Chondrocyte (in vitro differentiated cells): ENCODE data around the gene APEH. TPM values are rescaled to one million over a fixed set of nuclear protein-coding genes. Genes with fewer than 3 reads are reported as not detected.
A peak's percentile ranks its signal among the peaks of the same experiment; 100 is the strongest.

Source experiments
- DNase-seq: peaks from one replicate; pipeline ENCODE4 v3.0.0; 2021; ENCODE audit warnings: mixed read lengths, low spot score
- H3K27ac Mint-ChIP-seq: one replicate; pipeline ENCODE4 v1.8.0; 2021; ENCODE audit warnings: mild to moderate bottlenecking, moderate library complexity, mixed read lengths; ENCODE audit not compliant: unreplicated experiment
- H3K27me3 Mint-ChIP-seq: 2 replicates; pipeline ENCODE4 v1.8.0; 2021; ENCODE audit warnings: low read depth, mixed read lengths
- H3K36me3 Mint-ChIP-seq: 2 replicates; pipeline ENCODE4 v1.8.0; 2021; ENCODE audit warnings: low read depth, mixed read lengths
- H3K4me1 Mint-ChIP-seq: 2 replicates; pipeline ENCODE4 v1.8.0; 2021; ENCODE audit warnings: low read depth, mild to moderate bottlenecking, mixed read lengths
- H3K4me3 Mint-ChIP-seq: one replicate; pipeline ENCODE4 v1.8.0; 2021; ENCODE audit warnings: mild to moderate bottlenecking, moderate library complexity, mixed read lengths; ENCODE audit not compliant: unreplicated experiment
- H3K9me3 Mint-ChIP-seq: 2 replicates; pipeline ENCODE4 v1.8.0; 2021; ENCODE audit warnings: low read depth, mixed read lengths
- total RNA-seq: library from RNA; stranded (reverse); gene quantifications from 3 replicates; pipeline ENCODE4 v1.2.1, GENCODE V29; 2021
- TF ChIP-seq, protein P1 (sequence below): fragments of 200-600 bp; sonication (generic); IDR thresholded peaks from 2 replicates; pipeline ENCODE4 v1.5.0; 2021; ENCODE audit warnings: antibody characterized with exemption, mild to moderate bottlenecking, moderate library complexity

The APEH gene
- total RNA-seq, 1 donor from 2014 or later: 69.8 TPM

DNA sequence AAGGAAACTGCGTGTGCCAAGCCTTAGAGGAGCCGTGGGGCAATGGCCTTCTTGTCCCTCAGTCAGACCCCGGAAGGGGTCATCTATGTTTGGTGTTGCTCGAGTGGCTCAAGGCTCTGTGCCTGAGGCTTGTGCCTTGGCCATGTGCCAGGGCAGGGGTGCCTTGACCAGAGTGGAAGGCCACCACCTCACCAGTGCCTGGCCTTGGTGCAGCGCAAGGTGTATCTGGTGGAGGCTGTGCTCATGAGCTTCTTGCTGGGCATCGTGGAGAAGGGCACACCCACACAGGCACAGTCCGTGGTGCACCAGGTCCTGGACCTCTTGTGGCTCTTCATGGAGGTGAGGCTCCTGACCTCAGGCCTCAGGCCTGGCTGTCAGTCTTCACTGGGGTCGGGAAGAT is 25.9 kb downstream of the APEH start:
- Mint-ChIP-seq H3K27me3 (no peaks in the 10 kb centered on the region), H3K36me3 (peaks cover 4% of the 10 kb centered on the region), H3K9me3 (no peaks in the 10 kb centered on the region), H3K4me1 (peaks cover 7% of the 10 kb centered on the region), H3K4me3 (no peak overlapping the region), H3K27ac (no peak overlapping the region)
- DNase-seq: no peak
- TF ChIP-seq, protein P1, sequence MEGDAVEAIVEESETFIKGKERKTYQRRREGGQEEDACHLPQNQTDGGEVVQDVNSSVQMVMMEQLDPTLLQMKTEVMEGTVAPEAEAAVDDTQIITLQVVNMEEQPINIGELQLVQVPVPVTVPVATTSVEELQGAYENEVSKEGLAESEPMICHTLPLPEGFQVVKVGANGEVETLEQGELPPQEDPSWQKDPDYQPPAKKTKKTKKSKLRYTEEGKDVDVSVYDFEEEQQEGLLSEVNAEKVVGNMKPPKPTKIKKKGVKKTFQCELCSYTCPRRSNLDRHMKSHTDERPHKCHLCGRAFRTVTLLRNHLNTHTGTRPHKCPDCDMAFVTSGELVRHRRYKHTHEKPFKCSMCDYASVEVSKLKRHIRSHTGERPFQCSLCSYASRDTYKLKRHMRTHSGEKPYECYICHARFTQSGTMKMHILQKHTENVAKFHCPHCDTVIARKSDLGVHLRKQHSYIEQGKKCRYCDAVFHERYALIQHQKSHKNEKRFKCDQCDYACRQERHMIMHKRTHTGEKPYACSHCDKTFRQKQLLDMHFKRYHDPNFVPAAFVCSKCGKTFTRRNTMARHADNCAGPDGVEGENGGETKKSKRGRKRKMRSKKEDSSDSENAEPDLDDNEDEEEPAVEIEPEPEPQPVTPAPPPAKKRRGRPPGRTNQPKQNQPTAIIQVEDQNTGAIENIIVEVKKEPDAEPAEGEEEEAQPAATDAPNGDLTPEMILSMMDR: no peak

DNA sequence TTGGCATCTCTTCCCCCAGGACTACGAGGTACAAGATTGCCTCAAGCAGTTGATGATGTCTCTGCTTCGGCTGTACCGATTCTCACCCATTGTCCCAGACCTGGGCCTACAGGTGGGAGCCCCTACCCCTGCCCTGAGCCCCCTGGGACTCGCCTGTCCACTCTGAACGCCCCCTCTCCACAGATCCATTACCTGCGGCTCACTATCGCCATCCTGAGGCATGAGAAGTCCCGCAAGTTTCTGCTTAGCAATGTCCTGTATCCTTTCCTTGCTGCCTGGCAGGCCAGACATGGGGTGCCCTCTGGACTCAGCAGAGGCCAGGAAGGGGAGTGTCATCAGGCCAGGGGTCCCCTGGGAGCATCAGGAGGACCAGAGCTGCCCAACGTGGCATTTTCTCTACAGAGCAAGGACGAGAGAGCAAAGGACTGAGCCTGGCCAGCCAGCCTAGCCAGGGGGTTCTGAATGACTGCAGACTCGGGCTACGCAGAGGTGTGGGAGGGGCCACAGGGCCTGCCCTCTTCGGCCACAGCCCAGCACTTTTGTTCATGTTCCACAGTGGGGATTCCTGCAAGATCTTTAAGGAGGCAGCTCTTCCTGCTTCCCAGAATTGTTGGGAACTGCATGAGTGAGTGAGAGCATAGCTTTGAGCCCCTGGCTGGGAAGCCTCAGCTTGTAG is 26.4 kb downstream of the APEH start:
- H3K4me1 Mint-ChIP-seq: peaks cover 7% of the 10 kb centered on the region
- H3K27me3 Mint-ChIP-seq: no peaks in the 10 kb centered on the region
- TF ChIP-seq, protein P1: peak; percentile 17
- peaks cover 4% of the 10 kb centered on the region for H3K36me3 Mint-ChIP-seq
- H3K4me3 Mint-ChIP-seq: no peak overlapping the region
- no peaks in the 10 kb centered on the region for H3K9me3 Mint-ChIP-seq
- no peak for DNase-seq
- H3K27ac Mint-ChIP-seq: no peak overlapping the region

DNA sequence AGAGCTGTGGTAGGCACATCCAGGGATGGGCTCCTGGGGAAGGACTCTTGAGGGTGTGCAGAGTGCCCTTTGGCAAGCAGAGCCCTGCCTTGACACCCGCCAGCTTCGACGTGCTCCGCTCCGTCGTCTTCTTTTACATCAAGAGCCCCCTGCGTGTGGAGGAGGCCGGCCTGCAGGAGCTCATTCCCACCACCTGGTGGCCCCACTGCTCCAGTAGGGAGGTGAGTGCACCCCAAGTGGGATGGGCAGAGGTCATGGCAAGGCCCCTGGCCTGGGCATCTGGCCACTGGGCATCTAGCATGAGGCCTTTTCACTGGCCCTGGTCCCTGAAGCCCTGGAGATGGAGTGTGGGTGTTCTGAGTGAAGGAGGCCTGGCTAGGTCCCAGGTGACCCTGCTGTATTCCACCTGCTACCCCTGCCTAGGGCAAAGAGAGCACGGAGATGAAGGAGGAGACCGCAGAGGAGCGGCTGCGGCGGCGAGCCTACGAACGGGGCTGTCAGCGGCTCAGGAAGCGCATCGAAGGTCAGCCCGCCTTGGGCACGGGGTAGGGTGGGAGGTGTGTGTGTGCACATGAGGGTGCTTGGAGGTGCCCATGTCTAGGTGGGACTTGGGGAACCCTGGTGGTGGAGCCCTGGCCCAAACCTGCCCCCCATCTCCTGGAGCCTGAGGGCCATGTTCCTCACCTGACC is 27.4 kb downstream of the APEH start:
- Mint-ChIP-seq H3K4me3 (no peak overlapping the region), H3K36me3 (peaks cover 6% of the 10 kb centered on the region), H3K4me1 (peaks cover 7% of the 10 kb centered on the region), H3K9me3 (no peaks in the 10 kb centered on the region), H3K27ac (no peak overlapping the region), H3K27me3 (no peaks in the 10 kb centered on the region)
- TF ChIP-seq, protein P1: peak; percentile 73
- no peak for DNase-seq

DNA sequence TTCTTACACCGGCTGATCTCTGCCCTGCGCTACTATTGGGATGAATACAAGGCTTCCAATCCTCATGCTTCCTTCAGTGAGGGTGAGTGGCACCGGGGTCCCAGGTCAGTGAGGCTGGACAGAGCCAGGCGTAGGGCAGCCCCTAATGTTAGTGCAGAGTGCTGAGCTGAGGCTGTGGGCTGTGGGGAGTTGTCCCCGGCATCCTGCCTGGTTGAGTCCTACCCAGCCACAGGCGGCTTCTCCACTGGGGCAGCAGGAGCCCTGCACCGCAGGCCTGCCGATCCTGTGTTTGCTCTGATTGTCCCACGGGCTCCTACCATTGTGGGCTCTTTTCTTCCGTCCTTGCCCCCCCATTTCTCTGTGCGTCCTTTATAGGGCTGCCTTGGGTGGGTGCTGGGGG is 28.5 kb downstream of the APEH start:
- Mint-ChIP-seq H3K4me1 (peaks cover 7% of the 10 kb centered on the region), H3K4me3 (no peak overlapping the region), H3K27me3 (no peaks in the 10 kb centered on the region), H3K27ac (no peak overlapping the region), H3K9me3 (no peaks in the 10 kb centered on the region), H3K36me3 (peaks cover 9% of the 10 kb centered on the region)
- no peak for DNase-seq
- TF ChIP-seq, protein P1: no peak

DNA sequence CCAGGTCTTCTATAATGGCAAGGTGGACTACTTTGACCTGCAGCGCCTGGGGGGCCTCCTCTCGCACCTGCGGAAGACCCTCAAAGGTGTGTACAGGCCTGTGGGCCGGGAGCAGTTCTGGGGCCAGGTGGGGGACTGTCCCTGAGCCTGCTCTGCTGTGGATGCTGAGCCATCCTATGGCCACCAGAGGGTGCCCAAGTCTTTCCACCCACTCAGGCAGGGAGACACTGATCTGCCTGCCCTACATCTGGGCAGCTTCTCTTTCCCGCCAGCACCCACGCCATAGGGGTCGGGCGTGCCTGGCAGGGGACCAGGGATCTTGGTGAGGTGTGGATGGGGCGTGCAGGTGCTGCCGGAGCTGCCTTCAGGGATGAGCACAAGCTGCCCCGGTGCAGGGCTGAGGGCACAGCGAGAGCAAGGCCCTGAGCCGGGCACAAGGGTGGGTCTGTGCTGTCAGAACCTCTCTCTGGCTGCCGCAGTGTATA is 29.3 kb downstream of the APEH start:
- Mint-ChIP-seq H3K4me1 (peaks cover 7% of the 10 kb centered on the region), H3K9me3 (no peaks in the 10 kb centered on the region), H3K36me3 (peaks cover 11% of the 10 kb centered on the region), H3K27ac (no peak overlapping the region), H3K4me3 (no peak overlapping the region), H3K27me3 (no peaks in the 10 kb centered on the region)
- DNase-seq: no peak
- TF ChIP-seq, protein P1: peak; percentile 87
